Measurements from ENCODE around the gene KRT38. TPM values are rescaled to one million over a fixed set of nuclear protein-coding genes. Genes with fewer than 3 reads are reported as not detected.

Gene KRT38
- total RNA-seq, 2 donors from 2014 or later = not detected

GRCh38 chr17:41476866-41477815, 36.4 kb upstream of the KRT38 start:
- H3K4me1 Mint-ChIP-seq (ENCODE audit: low read depth) = no peaks in the 10 kb centered on the region
- no peak for ATAC-seq (replicated peaks in 1 of 2)

GRCh38 chr17:41475421-41475820, 34.6 kb upstream of the KRT38 start:
- Mint-ChIP-seq H3K27ac (no peak overlapping the region), H3K36me3 (ENCODE audit: insufficient read depth in 2 of 2) (no peaks in the 10 kb centered on the region), H3K4me3 (no peak overlapping the region), H3K9me3 (peaks cover 0 to 1% of the 10 kb centered on the region in 2 donors), H3K4me1 (ENCODE audit: low read depth) (no peaks in the 10 kb centered on the region), H3K27me3 (ENCODE audit: low read depth) (no peaks in the 10 kb centered on the region)
- no peak for DNase-seq
- ATAC-seq (replicated peaks in 1 of 2) = no peak

More at GRCh38 chr17:41476866-41477815, 36.4 kb upstream of the KRT38 start:
- Mint-ChIP-seq H3K27ac (no peak overlapping the region), H3K27me3 (ENCODE audit: low read depth) (no peaks in the 10 kb centered on the region), H3K4me3 (no peak overlapping the region), H3K36me3 (ENCODE audit: insufficient read depth in 2 of 2) (no peaks in the 10 kb centered on the region), H3K9me3 (peaks cover 0 to 1% of the 10 kb centered on the region in 2 donors)
- DNase-seq = no peak

- no peaks in the 10 kb centered on the region for H3K4me1 Mint-ChIP-seq (ENCODE audit: low read depth)
- DNase-seq = no peak
- no peaks in the 10 kb centered on the region for H3K27me3 Mint-ChIP-seq (ENCODE audit: low read depth)
These were observed 34.1 kb upstream of the KRT38 start for GRCh38 chr17:41474863-41475262.

GRCh38 chr17:41468346-41468745, 27.6 kb upstream of the KRT38 start:
- no peaks in the 10 kb centered on the region for H3K4me1 Mint-ChIP-seq (ENCODE audit: low read depth)
- H3K4me3 Mint-ChIP-seq = no peak overlapping the region
- H3K36me3 Mint-ChIP-seq (ENCODE audit: insufficient read depth in 2 of 2) = no peaks in the 10 kb centered on the region
- H3K27me3 Mint-ChIP-seq (ENCODE audit: low read depth) = no peaks in the 10 kb centered on the region
- no peak overlapping the region for H3K27ac Mint-ChIP-seq
- no peak for DNase-seq
- H3K9me3 Mint-ChIP-seq = peaks cover 2% of the 10 kb centered on the region in 2 donors
- ATAC-seq (replicated peaks in 1 of 2) = no peak

More at GRCh38 chr17:41474863-41475262, 34.1 kb upstream of the KRT38 start:
- Mint-ChIP-seq H3K36me3 (ENCODE audit: insufficient read depth in 2 of 2) (no peaks in the 10 kb centered on the region), H3K27ac (no peak overlapping the region), H3K9me3 (peaks cover 0 to 2% of the 10 kb centered on the region in 2 donors), H3K4me3 (no peak overlapping the region)
- ATAC-seq (replicated peaks in 1 of 2) = no peak

GRCh38 chr17:41467561-41467960, 26.8 kb upstream of the KRT38 start:
- Mint-ChIP-seq H3K4me1 (ENCODE audit: low read depth) (no peaks in the 10 kb centered on the region), H3K4me3 (no peak overlapping the region), H3K36me3 (ENCODE audit: insufficient read depth in 2 of 2) (no peaks in the 10 kb centered on the region), H3K27me3 (ENCODE audit: low read depth) (no peaks in the 10 kb centered on the region), H3K27ac (no peak overlapping the region), H3K9me3 (peaks cover 2% of the 10 kb centered on the region in 2 donors)
- no peak for ATAC-seq (replicated peaks in 1 of 2)
- no peak for DNase-seq

- Mint-ChIP-seq H3K4me3 (no peak within 1 kb of the TSS), H3K27me3 (ENCODE audit: low read depth) (no peaks in the 10 kb centered on the region), H3K27ac (no peak within 1 kb of the TSS), H3K36me3 (ENCODE audit: insufficient read depth in 2 of 2) (no peaks in the 10 kb centered on the region), H3K9me3 (peaks cover 2% of the 10 kb centered on the region in 2 donors), H3K4me1 (ENCODE audit: low read depth) (no peaks in the 10 kb centered on the region)
- ATAC-seq (replicated peaks in 1 of 2) (no peak), DNase-seq (no peak)
These were observed 26.2 kb upstream of the KRT38 start, which contains the start of gene KRT32 for GRCh38 chr17:41466988-41467387. TSS of gene KRT32 (minus strand) at chr17:41467386. CDS start at chr17:41467325, 61 bp downstream.

- Mint-ChIP-seq H3K27ac (no peak overlapping the region), H3K27me3 (ENCODE audit: low read depth) (peaks cover 6% of the 10 kb centered on the region), H3K36me3 (ENCODE audit: insufficient read depth in 2 of 2) (no peaks in the 10 kb centered on the region), H3K9me3 (peaks cover 0 to 2% of the 10 kb centered on the region in 2 donors), H3K4me3 (no peak overlapping the region), H3K4me1 (ENCODE audit: low read depth) (no peaks in the 10 kb centered on the region)
- no peak for DNase-seq
- ATAC-seq (replicated peaks in 1 of 2) = no peak
These were observed 23.9 kb upstream of the KRT38 start for GRCh38 chr17:41464682-41465081.

- Mint-ChIP-seq H3K27me3 (ENCODE audit: low read depth) (peaks cover 6% of the 10 kb centered on the region), H3K9me3 (peaks cover 0 to 2% of the 10 kb centered on the region in 2 donors), H3K27ac (no peak overlapping the region), H3K4me1 (ENCODE audit: low read depth) (no peaks in the 10 kb centered on the region), H3K4me3 (no peak overlapping the region), H3K36me3 (ENCODE audit: insufficient read depth in 2 of 2) (no peaks in the 10 kb centered on the region)
- DNase-seq = no peak
- no peak for ATAC-seq (replicated peaks in 1 of 2)
These were observed 23.4 kb upstream of the KRT38 start for GRCh38 chr17:41464173-41464572.

- H3K36me3 Mint-ChIP-seq (ENCODE audit: insufficient read depth in 2 of 2) = no peaks in the 10 kb centered on the region
- H3K4me3 Mint-ChIP-seq = no peak overlapping the region
- DNase-seq (no peak), ATAC-seq (replicated peaks in 1 of 2) (no peak)
- peaks cover 0 to 2% of the 10 kb centered on the region in 2 donors for H3K9me3 Mint-ChIP-seq
- no peak overlapping the region for H3K27ac Mint-ChIP-seq
- H3K27me3 Mint-ChIP-seq (ENCODE audit: low read depth) = peaks cover 6% of the 10 kb centered on the region
- H3K4me1 Mint-ChIP-seq (ENCODE audit: low read depth) = no peaks in the 10 kb centered on the region
These were observed 23.0 kb upstream of the KRT38 start for GRCh38 chr17:41463746-41464145.

GRCh38 chr17:41462705-41463104, 21.9 kb upstream of the KRT38 start:
- Mint-ChIP-seq H3K27me3 (ENCODE audit: low read depth) (peaks cover 6% of the 10 kb centered on the region), H3K36me3 (ENCODE audit: insufficient read depth in 2 of 2) (no peaks in the 10 kb centered on the region), H3K9me3 (no peaks in the 10 kb centered on the region), H3K4me3 (no peak overlapping the region), H3K4me1 (ENCODE audit: low read depth) (no peaks in the 10 kb centered on the region), H3K27ac (no peak overlapping the region)
- DNase-seq (no peak), ATAC-seq (replicated peaks in 1 of 2) (no peak)

- H3K36me3 Mint-ChIP-seq (ENCODE audit: insufficient read depth in 2 of 2) = no peaks in the 10 kb centered on the region
- no peak overlapping the region for H3K4me3 Mint-ChIP-seq
- peaks cover 0 to 2% of the 10 kb centered on the region in 2 donors for H3K9me3 Mint-ChIP-seq
- peaks cover 6% of the 10 kb centered on the region for H3K27me3 Mint-ChIP-seq (ENCODE audit: low read depth)
- ATAC-seq (replicated peaks in 1 of 2) (no peak), DNase-seq (no peak)
- no peaks in the 10 kb centered on the region for H3K4me1 Mint-ChIP-seq (ENCODE audit: low read depth)
- no peak overlapping the region for H3K27ac Mint-ChIP-seq
These were observed 16.9 kb upstream of the KRT38 start for GRCh38 chr17:41457676-41458075.

GRCh38 chr17:41456204-41456603, 15.4 kb upstream of the KRT38 start:
- no peaks in the 10 kb centered on the region for H3K4me1 Mint-ChIP-seq (ENCODE audit: low read depth)
- H3K9me3 Mint-ChIP-seq = peaks cover 0 to 2% of the 10 kb centered on the region in 2 donors
- no peak overlapping the region for H3K27ac Mint-ChIP-seq
- no peak for DNase-seq
- peaks cover 6% of the 10 kb centered on the region for H3K27me3 Mint-ChIP-seq (ENCODE audit: low read depth)
- ATAC-seq (replicated peaks in 1 of 2) = no peak
- H3K36me3 Mint-ChIP-seq (ENCODE audit: insufficient read depth in 2 of 2) = no peaks in the 10 kb centered on the region
- no peak overlapping the region for H3K4me3 Mint-ChIP-seq

GRCh38 chr17:41455236-41455635, 14.5 kb upstream of the KRT38 start:
- Mint-ChIP-seq H3K4me1 (ENCODE audit: low read depth) (no peaks in the 10 kb centered on the region), H3K4me3 (no peak overlapping the region), H3K27me3 (ENCODE audit: low read depth) (peaks cover 2% of the 10 kb centered on the region), H3K36me3 (ENCODE audit: insufficient read depth in 2 of 2) (no peaks in the 10 kb centered on the region), H3K9me3 (peaks cover 0 to 2% of the 10 kb centered on the region in 2 donors), H3K27ac (no peak overlapping the region)
- DNase-seq = no peak
- ATAC-seq (replicated peaks in 1 of 2) = no peak

Measured in activated T-cell treated with anti-CD3 and anti-CD28 coated beads, Interleukin-2, amount 50 U/mL, for 72 hours (primary cell).